K562 (cell line): ENCODE data around the gene RERE. TPM values are rescaled to one million over a fixed set of nuclear protein-coding genes. Genes with fewer than 3 reads are reported as not detected.

ENCODE experiments used
- BCL6 ChIP-seq: fragments of 250-450 bp; sonication (Bioruptor Pico); IDR thresholded peaks from 2 replicates; pipeline ENCODE4 v1.4.0; 2020
- BDP1 ChIP-seq: IDR thresholded peaks from 3 replicates; pipeline ENCODE4 v1.6.1; 2011; ENCODE audit not compliant: insufficient read length, insufficient read depth
- CHD4 ChIP-seq: fragments of 200-600 bp; sonication (generic); IDR thresholded peaks from 3 replicates; pipeline ENCODE4 v1.6.1; 2012; ENCODE audit warnings: low read depth, mild to moderate bottlenecking, mixed read lengths, low read length, inconsistent platforms; ENCODE audit not compliant: insufficient read depth, insufficient replicate concordance, poor library complexity, severe bottlenecking
- ESRRA ChIP-seq: fragments of 450-650 bp; IDR thresholded peaks from 2 replicates; pipeline ENCODE4 v1.6.1; 2014; ENCODE audit warnings: low read depth, mild to moderate bottlenecking, moderate library complexity, borderline replicate concordance
- ETS2 ChIP-seq: IDR thresholded peaks from 2 replicates; pipeline ENCODE4 v1.6.1; 2016; ENCODE audit warnings: borderline replicate concordance, missing genetic modification characterization, mild to moderate bottlenecking, moderate library complexity, missing compliant biosample characterization; ENCODE audit not compliant: poor library complexity, severe bottlenecking
- HDAC3 ChIP-seq: fragments of 450-650 bp; IDR thresholded peaks from 2 replicates; pipeline ENCODE4 v1.6.1; 2018; ENCODE audit warnings: borderline replicate concordance, mild to moderate bottlenecking, moderate library complexity; ENCODE audit not compliant: partially characterized antibody
- ILK ChIP-seq: fragments of 450-650 bp; IDR thresholded peaks from 2 replicates; pipeline ENCODE4 v1.6.1; 2016; ENCODE audit warnings: missing genetic modification characterization, low read depth, mild to moderate bottlenecking, missing compliant biosample characterization, moderate library complexity, borderline replicate concordance
- IRF1 ChIP-seq: sonication (generic); formaldehyde crosslinking; IDR thresholded peaks from 2 replicates; pipeline ENCODE4 v1.8.0; 2022; ENCODE audit warnings: missing genetic modification reagents, mild to moderate bottlenecking, borderline replicate concordance
- SIN3A ChIP-seq, 2 experiments: fragments of 150-350 bp in 1 of 2; IDR thresholded peaks; 2 replicates each; pipeline ENCODE4 v1.6.1; 2011 to 2016; ENCODE audit warnings: borderline replicate concordance in 2 of 2, low read depth in 2 of 2, low read length in 2 of 2, mild to moderate bottlenecking in 2 of 2, moderate library complexity in 2 of 2; ENCODE audit not compliant: control insufficient read depth in 1 of 2
- SMAD3 ChIP-seq: fragments of 450-650 bp; formaldehyde crosslinking; conservative IDR thresholded peaks from 2 replicates; pipeline ENCODE4 v1.4.0; 2020; ENCODE audit warnings: mild to moderate bottlenecking
- SMARCA5 ChIP-seq: fragments of 450-650 bp; IDR thresholded peaks from 2 replicates; pipeline ENCODE4 v1.6.1; 2016
- SMARCE1 ChIP-seq: fragments of 450-650 bp; IDR thresholded peaks from 2 replicates; pipeline ENCODE4 v1.7.1; 2016; ENCODE audit warnings: mild to moderate bottlenecking
- TAF1 ChIP-seq: IDR thresholded peaks from 2 replicates; pipeline ENCODE4 v1.6.1; 2011; ENCODE audit warnings: mild to moderate bottlenecking, low read length, moderate library complexity; ENCODE audit not compliant: insufficient read depth, control insufficient read depth, severe bottlenecking; ENCODE audit errors: extremely low read depth
- TEAD2 ChIP-seq: fragments of 450-650 bp; IDR thresholded peaks from 2 replicates; pipeline ENCODE4 v1.6.1; 2016; ENCODE audit warnings: missing genetic modification characterization, control low read depth, missing compliant biosample characterization
- polyA plus RNA-seq, 8 experiments: library from polyadenylated mRNA; depleted of rRNA in 4 of 8; stranded (reverse) in 5 of 8; unstranded in 3 of 8; fragments of >200 nt; fragmentation: Nextera tagmentation in 2 of 8; fragmentation: Illumina TruSeq in 1 of 8; extraction: Ambion mirVana in 2 of 8; extraction: Trizol in 1 of 8; gene quantifications; 2 replicates each; pipeline versions ENCODE4 v1.2.1 to v1.2.3, GENCODE V29; 2011 to 2014; ENCODE audit warnings: inconsistent platforms in 1 of 8, missing spikeins in 1 of 8
- total RNA-seq, 7 experiments: library from RNA; depleted of rRNA in 6 of 7; stranded (reverse); fragments of >200 nt in 6 of 7; fragmentation: Illumina TruSeq in 2 of 7; extraction: Trizol in 2 of 7; gene quantifications; 2 replicates each; pipeline versions ENCODE4 v1.2.1 to v1.2.3, GENCODE V29; 2011 to 2021; ENCODE audit warnings: low replicate concordance in 1 of 7
- TF ChIP-seq, protein P1 (sequence below): sonication (generic); formaldehyde crosslinking; IDR thresholded peaks from 2 replicates; pipeline ENCODE4 v1.9.0; 2022; ENCODE audit warnings: mild to moderate bottlenecking, missing genetic modification reagents
- TF ChIP-seq, protein P2 (sequence below): IDR thresholded peaks from 2 replicates; pipeline ENCODE4 v1.6.1; 2011; ENCODE audit warnings: borderline replicate concordance, low read depth, mild to moderate bottlenecking, moderate library complexity, low read length; ENCODE audit not compliant: insufficient read depth, poor library complexity, severe bottlenecking
- TF ChIP-seq, protein P3 (sequence below): fragments of 250-450 bp; sonication (Bioruptor Pico); IDR thresholded peaks from 2 replicates; pipeline ENCODE4 v1.8.0; 2021; ENCODE audit warnings: moderate library complexity, mild to moderate bottlenecking, inconsistent platforms
- TF ChIP-seq, protein P4 (sequence below), 2 experiments: fragments of 450-650 bp in 1 of 2; IDR thresholded peaks; 2 replicates each; pipeline ENCODE4 v1.6.1; 2011 to 2017; ENCODE audit warnings: low read depth in 2 of 2, antibody characterized with exemption in 1 of 2, borderline replicate concordance in 1 of 2, low read length in 1 of 2, mild to moderate bottlenecking in 1 of 2, mixed read lengths in 1 of 2; ENCODE audit not compliant: control insufficient read depth in 1 of 2

The RERE gene
- total and polyA plus RNA-seq, 9 of the 15 experiments (the other 6 are each of a cell fraction or from before 2014, with no cell fraction given) = 3.0 to 51.5 (median 13.4) TPM

- TF ChIP-seq BDP1 = no peak
- no peak for TF ChIP-seq SIN3A (IDR thresholded peaks at IDR 0.05; ENCODE audit: borderline replicate concordance in 2 of 2, control insufficient read depth in 1 of 2, low read depth in 2 of 2, low read length in 2 of 2)
- peak; percentile 98 for TF ChIP-seq TEAD2 (tag)
- TF ChIP-seq ESRRA = peak; percentile 100; the same call in 1 of the 2 replicates
- no peak for TF ChIP-seq ETS2 (tag)
- TF ChIP-seq, protein P1, sequence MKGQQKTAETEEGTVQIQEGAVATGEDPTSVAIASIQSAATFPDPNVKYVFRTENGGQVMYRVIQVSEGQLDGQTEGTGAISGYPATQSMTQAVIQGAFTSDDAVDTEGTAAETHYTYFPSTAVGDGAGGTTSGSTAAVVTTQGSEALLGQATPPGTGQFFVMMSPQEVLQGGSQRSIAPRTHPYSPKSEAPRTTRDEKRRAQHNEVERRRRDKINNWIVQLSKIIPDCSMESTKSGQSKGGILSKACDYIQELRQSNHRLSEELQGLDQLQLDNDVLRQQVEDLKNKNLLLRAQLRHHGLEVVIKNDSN = no peak
- TF ChIP-seq CHD4 = no peak
- peak; percentile 100 for TF ChIP-seq SMARCE1
- no peak for TF ChIP-seq SMARCA5
- TF ChIP-seq, protein P2, sequence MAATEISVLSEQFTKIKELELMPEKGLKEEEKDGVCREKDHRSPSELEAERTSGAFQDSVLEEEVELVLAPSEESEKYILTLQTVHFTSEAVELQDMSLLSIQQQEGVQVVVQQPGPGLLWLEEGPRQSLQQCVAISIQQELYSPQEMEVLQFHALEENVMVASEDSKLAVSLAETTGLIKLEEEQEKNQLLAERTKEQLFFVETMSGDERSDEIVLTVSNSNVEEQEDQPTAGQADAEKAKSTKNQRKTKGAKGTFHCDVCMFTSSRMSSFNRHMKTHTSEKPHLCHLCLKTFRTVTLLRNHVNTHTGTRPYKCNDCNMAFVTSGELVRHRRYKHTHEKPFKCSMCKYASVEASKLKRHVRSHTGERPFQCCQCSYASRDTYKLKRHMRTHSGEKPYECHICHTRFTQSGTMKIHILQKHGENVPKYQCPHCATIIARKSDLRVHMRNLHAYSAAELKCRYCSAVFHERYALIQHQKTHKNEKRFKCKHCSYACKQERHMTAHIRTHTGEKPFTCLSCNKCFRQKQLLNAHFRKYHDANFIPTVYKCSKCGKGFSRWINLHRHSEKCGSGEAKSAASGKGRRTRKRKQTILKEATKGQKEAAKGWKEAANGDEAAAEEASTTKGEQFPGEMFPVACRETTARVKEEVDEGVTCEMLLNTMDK = no peak
- peak; percentile 93 for TF ChIP-seq HDAC3
- TF ChIP-seq, protein P3, sequence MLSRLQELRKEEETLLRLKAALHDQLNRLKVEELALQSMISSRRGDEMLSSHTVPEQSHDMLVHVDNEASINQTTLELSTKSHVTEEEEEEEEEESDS (CRISPR knock-in tag) = no peak
- peak; percentile 61; the same call in 1 of the 2 replicates for TF ChIP-seq BCL6 (CRISPR knock-in tag)
- no peak for TF ChIP-seq IRF1 (CRISPR knock-in tag)
- TF ChIP-seq ILK (tag) = no peak
- TF ChIP-seq SMAD3 (CRISPR knock-in tag) = peak; percentile 91
- TF ChIP-seq TAF1 = no peak
- TF ChIP-seq, protein P4, sequence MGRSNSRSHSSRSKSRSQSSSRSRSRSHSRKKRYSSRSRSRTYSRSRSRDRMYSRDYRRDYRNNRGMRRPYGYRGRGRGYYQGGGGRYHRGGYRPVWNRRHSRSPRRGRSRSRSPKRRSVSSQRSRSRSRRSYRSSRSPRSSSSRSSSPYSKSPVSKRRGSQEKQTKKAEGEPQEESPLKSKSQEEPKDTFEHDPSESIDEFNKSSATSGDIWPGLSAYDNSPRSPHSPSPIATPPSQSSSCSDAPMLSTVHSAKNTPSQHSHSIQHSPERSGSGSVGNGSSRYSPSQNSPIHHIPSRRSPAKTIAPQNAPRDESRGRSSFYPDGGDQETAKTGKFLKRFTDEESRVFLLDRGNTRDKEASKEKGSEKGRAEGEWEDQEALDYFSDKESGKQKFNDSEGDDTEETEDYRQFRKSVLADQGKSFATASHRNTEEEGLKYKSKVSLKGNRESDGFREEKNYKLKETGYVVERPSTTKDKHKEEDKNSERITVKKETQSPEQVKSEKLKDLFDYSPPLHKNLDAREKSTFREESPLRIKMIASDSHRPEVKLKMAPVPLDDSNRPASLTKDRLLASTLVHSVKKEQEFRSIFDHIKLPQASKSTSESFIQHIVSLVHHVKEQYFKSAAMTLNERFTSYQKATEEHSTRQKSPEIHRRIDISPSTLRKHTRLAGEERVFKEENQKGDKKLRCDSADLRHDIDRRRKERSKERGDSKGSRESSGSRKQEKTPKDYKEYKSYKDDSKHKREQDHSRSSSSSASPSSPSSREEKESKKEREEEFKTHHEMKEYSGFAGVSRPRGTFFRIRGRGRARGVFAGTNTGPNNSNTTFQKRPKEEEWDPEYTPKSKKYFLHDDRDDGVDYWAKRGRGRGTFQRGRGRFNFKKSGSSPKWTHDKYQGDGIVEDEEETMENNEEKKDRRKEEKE (IDR thresholded peaks at IDR 0.05; ENCODE audit: borderline replicate concordance in 1 of 2, control insufficient read depth in 1 of 2, low read depth in 2 of 2, low read length in 1 of 2) = no peak
These were observed 191.2 kb downstream of the RERE start (continued) for GRCh38 chr1:8625981-8626898.
